GM18870 (cell line): ENCODE results near the gene SCN3B.

ENCODE experiments used
- ATAC-seq: cut with Tn5 transposase; IDR thresholded peaks from one replicate; pipeline ENCODE4 v1.9.1; 2021; ENCODE audit warnings: moderate library complexity; ENCODE audit not compliant: unreplicated experiment

SCN3B gene

GRCh38 chr11:123659311-123659710 lies 4.9 kb upstream of the SCN3B start:
- ATAC-seq: no peak

DNA sequence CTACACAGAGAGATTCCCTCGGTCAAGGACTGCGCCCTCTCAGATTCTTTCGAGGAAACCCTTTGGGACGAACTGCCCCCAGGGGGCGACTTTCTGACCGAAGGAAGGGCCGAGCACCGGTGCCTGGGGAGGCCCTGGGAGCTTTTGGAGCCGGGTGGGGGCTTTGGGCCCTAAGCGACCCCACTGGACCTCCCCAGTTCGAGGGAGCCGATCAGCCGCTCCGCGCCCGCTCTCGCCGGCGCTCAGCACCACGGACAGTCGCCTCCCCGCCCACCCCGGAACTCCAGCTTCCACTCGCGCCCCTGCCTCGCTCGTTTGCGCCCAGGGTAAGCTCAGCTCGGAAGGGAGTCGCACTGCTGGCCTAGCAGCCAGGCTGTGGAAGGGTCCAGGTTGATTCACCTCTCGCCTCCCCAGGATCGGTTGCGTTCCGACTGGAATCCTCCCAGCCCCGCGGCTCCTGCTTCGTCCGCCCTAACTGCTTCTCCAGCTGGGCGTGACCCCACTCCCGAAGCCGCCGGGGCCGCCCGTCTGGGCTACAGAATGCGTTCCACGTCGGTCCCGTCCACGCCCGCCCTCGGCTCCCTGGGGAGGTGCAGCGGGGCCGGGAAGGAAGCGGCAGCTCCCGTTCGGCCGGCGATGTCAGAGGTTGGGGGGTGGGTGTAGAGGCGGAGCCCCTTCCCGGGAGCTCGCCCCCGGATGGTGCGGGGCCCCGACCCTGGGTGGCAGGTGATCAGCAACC lies 428 bp downstream of the SCN3B start:
- no peak for ATAC-seq

GRCh38 chr11:123653483-123653826 lies 969 bp downstream of the SCN3B start:
- no peak for ATAC-seq

DNA sequence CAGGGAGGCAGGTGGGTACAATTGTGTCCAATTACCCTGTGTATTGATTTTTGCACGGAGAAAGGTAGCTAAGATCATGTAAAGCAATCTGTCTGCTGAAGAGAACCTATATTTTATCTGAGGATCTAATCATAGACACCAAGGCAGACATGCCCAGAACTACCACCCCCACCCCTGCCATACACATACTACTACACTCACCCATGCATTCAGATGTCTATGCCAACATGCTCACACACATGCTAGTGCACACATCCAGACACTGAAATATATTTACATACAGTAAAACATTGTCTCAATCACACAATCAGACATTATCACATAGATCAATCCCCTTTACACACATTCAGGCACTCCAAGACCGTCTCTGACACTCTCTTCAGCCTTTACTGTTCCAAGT lies 1.8 kb downstream of the SCN3B start:
- ATAC-seq: no peak

DNA sequence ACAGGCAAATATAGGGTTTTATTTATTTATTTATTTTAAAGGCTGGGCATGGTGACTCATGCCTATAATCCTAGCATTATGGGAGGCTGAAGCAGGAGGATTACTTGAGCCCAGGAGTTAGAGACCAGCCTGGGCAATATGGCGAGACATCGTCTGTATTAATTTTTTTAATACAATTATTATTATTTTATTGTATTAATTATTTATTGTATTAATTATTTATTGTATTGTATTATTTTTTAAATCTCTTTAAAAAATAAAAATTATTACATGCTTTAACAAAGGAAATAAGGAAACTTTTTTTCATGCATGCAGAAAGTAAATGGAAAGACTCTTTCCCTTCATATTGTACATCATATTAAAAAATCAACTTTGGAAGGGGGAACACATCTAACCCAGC lies 3.5 kb downstream of the SCN3B start:
- ATAC-seq: no peak

- ATAC-seq: no peak
Measured at GRCh38 chr11:123645286-123645975, 9.0 kb downstream of the SCN3B start.

- no peak for ATAC-seq
Measured at GRCh38 chr11:123642435-123642834, 12.0 kb downstream of the SCN3B start.

- ATAC-seq: no peak
Measured at GRCh38 chr11:123641495-123641840, 13.0 kb downstream of the SCN3B start.

DNA sequence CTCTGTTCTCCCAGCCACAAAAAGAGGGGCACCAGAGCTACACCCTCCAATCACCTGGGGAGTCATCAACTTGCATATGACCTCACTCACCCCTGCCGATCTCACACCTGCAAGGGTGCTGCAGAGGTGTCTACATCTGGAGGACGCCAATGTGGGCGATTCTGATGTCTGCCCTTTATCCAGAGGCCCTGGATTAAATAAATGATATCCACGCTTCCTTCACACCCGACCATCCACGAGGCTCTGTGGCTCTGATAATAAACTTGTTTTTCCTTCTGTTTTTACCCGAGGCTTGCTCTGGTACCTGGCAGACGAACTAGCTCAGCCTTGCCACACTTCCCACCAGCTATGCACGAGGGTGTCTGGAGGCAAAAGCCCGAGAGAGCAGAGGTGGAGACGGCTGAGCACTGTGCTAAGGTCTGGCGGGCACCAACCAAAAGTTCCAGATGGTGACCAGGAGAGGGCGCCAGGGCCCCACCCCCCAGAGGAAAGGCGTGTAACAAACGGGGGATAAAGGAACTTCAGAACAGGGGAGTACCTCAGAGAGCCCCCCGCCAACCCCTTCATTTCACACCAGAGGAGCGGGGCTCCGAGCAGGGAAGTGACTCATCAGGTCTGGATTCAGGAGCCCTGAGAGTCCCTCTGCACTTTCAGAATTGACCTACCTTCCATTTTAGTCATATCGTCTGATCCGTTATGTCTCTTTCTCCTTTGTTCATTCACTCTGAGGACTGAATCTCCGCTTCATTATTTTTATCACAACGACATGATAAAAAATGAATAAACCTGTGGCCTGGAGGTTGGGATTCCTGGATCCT lies 13.5 kb downstream of the SCN3B start:
- ATAC-seq: no peak

DNA sequence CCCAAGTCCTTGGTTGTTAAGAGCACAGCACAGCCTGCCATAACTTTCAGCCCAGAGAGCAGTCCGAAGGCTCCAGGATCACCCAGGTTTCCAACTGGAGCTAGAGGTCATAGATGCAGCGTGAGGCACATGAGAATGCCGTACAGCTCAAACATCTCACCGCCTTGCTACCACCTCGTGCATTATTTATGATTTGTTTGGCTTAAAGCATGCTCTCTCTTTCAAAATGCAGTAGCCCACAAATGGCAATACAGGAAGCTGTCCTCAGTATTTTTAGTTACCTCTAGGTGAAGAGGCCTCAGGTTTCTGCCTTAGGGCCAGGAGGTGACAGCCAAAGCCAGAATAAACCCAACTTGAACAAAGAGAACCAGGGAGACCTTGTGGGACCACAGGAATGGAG lies 14.4 kb downstream of the SCN3B start:
- no peak for ATAC-seq

GRCh38 chr11:123630126-123630608 lies 24.3 kb downstream of the SCN3B start:
- ATAC-seq: no peak

DNA sequence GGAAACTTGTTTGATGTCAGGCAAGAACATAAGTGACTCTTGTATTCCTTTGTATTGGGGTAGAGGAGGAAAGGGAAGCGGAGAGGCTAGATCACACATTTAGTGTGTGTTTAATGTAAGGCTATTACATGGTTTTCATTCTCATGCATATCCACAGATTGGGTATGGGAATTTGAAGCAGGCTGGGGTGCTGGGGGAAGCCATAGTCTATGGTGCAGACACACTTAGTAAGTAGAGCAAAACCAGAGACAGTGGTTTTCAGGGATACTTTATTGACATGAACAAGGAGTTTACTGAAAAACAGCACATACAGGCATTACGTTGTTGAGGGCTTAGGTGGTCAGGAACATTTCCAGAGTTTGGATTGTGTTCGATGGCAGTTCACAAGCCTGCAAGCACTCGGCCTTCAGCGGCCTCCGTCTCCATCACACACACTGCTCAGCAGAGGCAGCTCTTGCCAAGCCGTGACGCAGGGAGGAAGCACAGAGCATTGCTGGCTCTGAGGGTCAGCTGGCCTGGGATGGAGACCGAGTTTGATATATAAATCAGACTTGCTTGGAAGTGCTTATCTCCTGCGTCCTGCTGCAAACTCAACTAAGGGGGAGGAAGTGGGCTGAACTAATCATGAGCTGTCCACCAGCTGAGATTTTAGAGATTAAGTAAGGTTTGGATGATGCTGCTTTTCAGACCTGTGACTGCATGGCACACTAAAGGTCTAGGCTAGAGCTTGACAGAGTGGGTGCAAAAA lies 25.3 kb downstream of the SCN3B start:
- ATAC-seq: no peak

DNA sequence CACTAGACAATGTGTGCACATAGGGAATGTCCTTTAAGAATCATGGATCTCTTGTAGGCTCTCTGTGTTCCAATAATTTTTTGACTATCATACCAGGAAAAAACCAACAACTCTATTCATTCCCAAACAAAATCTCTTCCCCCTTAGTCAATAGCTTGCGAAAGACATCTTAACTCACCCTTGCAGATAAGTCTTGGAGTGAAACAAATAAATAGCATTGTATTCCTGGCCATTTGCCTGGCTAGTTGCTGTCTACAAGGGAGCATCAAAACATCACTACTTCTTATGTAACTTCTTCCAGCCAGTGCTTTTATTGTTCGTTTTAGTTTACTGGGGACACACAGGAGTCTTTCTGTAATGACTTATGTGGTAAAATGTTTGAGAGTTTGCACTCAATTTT lies 29.4 kb downstream of the SCN3B start:
- no peak for ATAC-seq

GRCh38 chr11:123622576-123622975 lies 31.8 kb downstream of the SCN3B start:
- ATAC-seq: no peak

GRCh38 chr11:123616505-123617198 lies 37.8 kb downstream of the SCN3B start:
- ATAC-seq: no peak

DNA sequence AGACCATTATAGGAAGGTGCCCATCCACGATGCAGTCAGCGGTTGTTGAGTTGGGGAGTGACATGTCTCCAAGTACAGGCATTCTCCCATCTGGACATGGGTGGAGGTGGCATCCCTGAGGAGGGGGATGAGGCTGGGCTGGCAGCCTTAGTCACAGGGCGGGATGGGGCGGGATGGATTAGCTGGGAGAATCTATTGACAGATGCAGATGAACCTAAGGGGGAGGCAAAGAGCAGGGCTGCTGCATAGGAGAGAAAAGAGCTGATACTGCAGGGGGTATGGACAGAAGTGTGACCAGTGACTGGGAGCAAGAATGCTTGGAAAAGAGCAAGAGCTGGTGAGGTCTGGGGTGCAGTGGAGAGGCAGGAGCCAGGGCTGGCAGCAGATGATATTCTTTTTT lies 42.7 kb downstream of the SCN3B start:
- no peak for ATAC-seq

DNA sequence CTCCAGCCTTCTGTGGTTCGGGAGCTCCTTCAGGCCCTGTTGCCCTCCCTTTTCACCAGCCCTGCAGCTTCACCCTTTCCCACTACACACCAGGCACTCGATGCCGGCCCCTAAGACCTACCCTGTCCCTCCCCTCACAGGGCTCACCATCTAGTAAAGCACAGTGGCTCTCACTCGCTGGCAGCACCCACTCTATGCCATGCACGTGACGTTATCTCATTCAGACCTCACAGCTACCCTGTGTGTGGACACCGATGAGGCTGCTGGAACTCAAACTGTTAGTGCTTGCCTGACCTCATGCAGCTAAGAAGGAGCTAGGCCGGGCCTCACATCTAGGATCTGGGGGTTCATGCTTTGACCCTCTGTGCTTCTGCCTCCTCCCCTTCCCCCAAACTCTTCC lies 45.5 kb downstream of the SCN3B start:
- no peak for ATAC-seq

GRCh38 chr11:123608371-123608770 lies 46.1 kb downstream of the SCN3B start:
- no peak for ATAC-seq

- no peak for ATAC-seq
Measured at GRCh38 chr11:123607781-123608180, 46.6 kb downstream of the SCN3B start.

- ATAC-seq: no peak
Measured at GRCh38 chr11:123603666-123604065, 50.8 kb downstream of the SCN3B start.

GRCh38 chr11:123601743-123602142 lies 52.7 kb downstream of the SCN3B start:
- ATAC-seq: no peak
